HL-60 (cell line): ENCODE measurements around the gene TEC.

Experiments
- DNase-seq, 2 experiments: peaks; one replicate each; pipeline ENCODE4 v3.0.0-alpha.2; 2010 to 2020; ENCODE audit warnings: low read depth in 1 of 2, low spot score in 1 of 2
- H3K27ac ChIP-seq: fragments of 250-450 bp; sonication (Bioruptor Pico); replicated peaks from 2 replicates; pipeline ENCODE4 v1.5.1; 2020; ENCODE audit warnings: mild to moderate bottlenecking, moderate library complexity
- H3K27me3 ChIP-seq: fragments of 250-450 bp; sonication (Bioruptor Pico); 2 replicates; pipeline ENCODE4 v1.5.1; 2021; ENCODE audit warnings: mild to moderate bottlenecking, moderate library complexity; ENCODE audit not compliant: insufficient read depth, poor library complexity, severe bottlenecking
- H3K4me3 ChIP-seq: replicated peaks from 2 replicates; pipeline ENCODE4 v1.5.1; 2011; ENCODE audit warnings: mild to moderate bottlenecking, control low read depth, low read length; ENCODE audit not compliant: insufficient read depth
- CTCF ChIP-seq: IDR thresholded peaks from one replicate; pipeline ENCODE4 v1.5.1; 2011; ENCODE audit warnings: low read length, control low read depth, inconsistent platforms; ENCODE audit not compliant: insufficient read depth
- GABPA ChIP-seq: IDR thresholded peaks from 2 replicates; pipeline ENCODE4 v1.6.1; 2012; ENCODE audit warnings: low read depth
- POLR2AphosphoS5 ChIP-seq: IDR thresholded peaks from 2 replicates; pipeline ENCODE4 v1.6.1; 2012; ENCODE audit warnings: low read depth
- REST ChIP-seq: IDR thresholded peaks from 2 replicates; pipeline ENCODE4 v1.6.1; 2012; ENCODE audit warnings: low read depth; ENCODE audit not compliant: insufficient replicate concordance
- SPI1 ChIP-seq: IDR thresholded peaks from 2 replicates; pipeline ENCODE4 v1.6.1; 2012; ENCODE audit warnings: low read depth, mild to moderate bottlenecking, borderline replicate concordance

TEC gene

DNA sequence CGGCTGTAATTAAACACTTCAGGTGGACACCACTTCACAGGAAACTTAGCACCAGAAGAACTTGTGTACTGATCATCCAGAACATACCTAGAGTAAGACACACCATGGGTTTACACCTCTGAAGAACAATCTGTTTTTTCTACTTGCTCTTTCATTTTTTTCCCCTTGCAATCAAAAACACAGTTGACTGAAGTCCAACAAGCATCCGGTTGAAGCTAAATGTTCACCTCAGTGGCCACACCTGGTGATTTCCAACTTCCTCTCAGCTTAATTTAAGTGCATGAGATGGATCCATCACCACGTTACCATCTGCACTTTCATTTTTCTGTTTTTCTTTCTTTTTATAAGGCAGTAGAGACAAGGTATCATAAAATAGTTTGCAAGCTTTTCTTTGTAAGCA is 130.7 kb downstream of the TEC start:
- Histone ChIP-seq H3K27ac (no peak overlapping the region), H3K4me3 (no peak overlapping the region)
- TF ChIP-seq REST (no peak), GABPA (no peak), CTCF (no peak), POLR2AphosphoS5 (no peak), SPI1 (no peak)

DNA sequence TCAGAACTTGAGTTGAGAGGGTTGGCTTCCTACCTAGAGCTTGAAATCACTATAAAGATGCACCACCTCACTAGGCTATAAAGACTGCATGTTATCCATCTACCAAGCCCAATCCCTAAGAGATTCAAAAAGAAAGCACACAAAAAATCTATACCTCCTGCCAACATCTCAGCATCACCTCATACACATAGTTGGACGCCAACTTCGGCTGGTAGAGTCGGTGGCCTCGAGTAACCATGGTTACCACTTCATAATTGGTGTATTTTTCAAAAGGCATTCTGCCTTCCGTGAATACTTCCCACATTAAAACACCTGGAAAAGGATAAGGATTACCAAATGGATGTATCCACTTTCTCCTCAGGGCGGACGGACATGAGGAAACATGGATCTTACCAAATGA is 131.1 kb downstream of the TEC start:
- H3K4me3 ChIP-seq, result no peak overlapping the region
- no peak for TF ChIP-seq SPI1
- no peak for TF ChIP-seq CTCF
- no peak for TF ChIP-seq REST
- no peak for TF ChIP-seq POLR2AphosphoS5
- TF ChIP-seq GABPA, result no peak
- no peak overlapping the region for H3K27ac ChIP-seq
- H3K27me3 ChIP-seq, result no peaks in the 10 kb centered on the region
- DNase-seq, result no peak

More for the DNA sequence above, 130.7 kb downstream of the TEC start:
- no peaks in the 10 kb centered on the region for H3K27me3 ChIP-seq
- no peak for DNase-seq

GRCh38 chr4:48137846-48138245 is 131.8 kb downstream of the TEC start:
- TF ChIP-seq SPI1, result no peak
- no peak for TF ChIP-seq POLR2AphosphoS5
- no peak for TF ChIP-seq CTCF
- TF ChIP-seq GABPA, result no peak
- Histone ChIP-seq H3K27ac (no peak overlapping the region), H3K4me3 (no peak overlapping the region), H3K27me3 (no peaks in the 10 kb centered on the region)
- no peak for DNase-seq

- DNase-seq, result no peak
- Histone ChIP-seq H3K27ac (no peak within 1 kb of the TSS), H3K4me3 (no peak within 1 kb of the TSS), H3K27me3 (no peaks in the 10 kb centered on the region)
- TF ChIP-seq GABPA, result no peak
- TF ChIP-seq REST, result no peak
- TF ChIP-seq CTCF, result no peak
- TF ChIP-seq SPI1, result no peak
- TF ChIP-seq POLR2AphosphoS5, result no peak
These were observed 135.6 kb downstream of the TEC start, which contains the start of gene TXK for GRCh38 chr4:48134081-48134480. TXK (minus strand) TSS chr4:48134250; CDS start chr4:48134170, 80 bp downstream.
